HEK293T (cell line): ENCODE data around the gene RAD51.

Experiments used
- FOXA1 ChIP-seq: fragments of 450-650 bp; IDR thresholded peaks from 2 replicates; pipeline ENCODE4 v1.6.1; 2016; ENCODE audit warnings: mild to moderate bottlenecking
- FOXK2 ChIP-seq: fragments of 450-650 bp; IDR thresholded peaks from 2 replicates; pipeline ENCODE4 v1.6.1; 2016; ENCODE audit warnings: mild to moderate bottlenecking
- FOXM1 ChIP-seq: fragments of 450-650 bp; IDR thresholded peaks from 2 replicates; pipeline ENCODE4 v1.6.1; 2017; ENCODE audit warnings: mild to moderate bottlenecking, borderline replicate concordance
- NFRKB ChIP-seq: fragments of 450-650 bp; IDR thresholded peaks from 2 replicates; pipeline ENCODE4 v1.6.1; 2016; ENCODE audit warnings: mild to moderate bottlenecking, moderate library complexity

DNA sequence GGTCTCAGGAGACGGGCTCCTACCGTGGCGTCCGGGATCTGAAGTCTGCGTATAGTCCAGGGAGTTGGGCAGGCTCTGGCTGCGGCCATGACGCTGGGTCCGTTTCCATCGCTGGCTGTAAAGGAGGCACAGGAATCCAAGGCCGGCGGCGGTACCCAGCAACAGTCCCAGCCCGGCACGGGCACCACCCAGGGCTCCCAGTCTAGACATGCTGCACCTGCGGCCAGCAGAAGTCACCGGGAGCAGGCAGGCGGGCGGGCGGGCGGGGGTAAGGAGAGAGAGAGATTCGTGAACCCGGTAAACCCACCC lies 59.6 kb downstream of the RAD51 start:
- TF ChIP-seq FOXK2 (no peak), FOXA1 (no peak), FOXM1 (no peak), NFRKB (no peak)
